Measurements from ENCODE around the gene ATP11A.
A peak's percentile ranks its signal among the peaks of the same experiment; 100 is the strongest.

The ATP11A gene

GRCh38 chr13:112929783-112930055 lies 239.9 kb downstream of the ATP11A start:
- Histone ChIP-seq H3K4me3 (ENCODE audit: low read depth, low read length) (no peak overlapping the region), H3K36me3 (replicated peaks) (no peaks in the 10 kb centered on the region), H3K27me3 (replicated peaks) (no peaks in the 10 kb centered on the region), H3K27ac (no peak overlapping the region)
- TF ChIP-seq CTCF (IDR thresholded peaks at IDR 0.05; ENCODE audit: low read depth, low read length, missing control alignments), result no peak
- in situ Hi-C loops (cut with HindIII; ENCODE audit: low pct_ligation_motif_present, low sequenced_read_pairs), result no loop called here
- DNase-seq, result no peak

- no peaks in the 10 kb centered on the region for H3K36me3 ChIP-seq (replicated peaks)
- DNase-seq, result no peak
- H3K27ac ChIP-seq, result no peak overlapping the region
- no peak for TF ChIP-seq CTCF (IDR thresholded peaks at IDR 0.05; ENCODE audit: low read depth, low read length, missing control alignments)
- no peaks in the 10 kb centered on the region for H3K27me3 ChIP-seq (replicated peaks)
- no peak overlapping the region for H3K4me3 ChIP-seq (ENCODE audit: low read depth, low read length)
- in situ Hi-C loops (cut with HindIII; ENCODE audit: low pct_ligation_motif_present, low sequenced_read_pairs), result no loop called here
Observed at GRCh38 chr13:112930192-112930591, 240.4 kb downstream of the ATP11A start.

- H3K27me3 ChIP-seq (replicated peaks), result no peaks in the 10 kb centered on the region
- H3K27ac ChIP-seq, result no peak overlapping the region
- no peaks in the 10 kb centered on the region for H3K36me3 ChIP-seq (replicated peaks)
- DNase-seq, result peak; percentile 66
- TF ChIP-seq CTCF (IDR thresholded peaks at IDR 0.05; ENCODE audit: low read depth, low read length, missing control alignments), result peak; percentile 76
- in situ Hi-C loops (cut with HindIII; ENCODE audit: low pct_ligation_motif_present, low sequenced_read_pairs), result no loop called here
- H3K4me3 ChIP-seq (ENCODE audit: low read depth, low read length), result no peak overlapping the region
Observed at GRCh38 chr13:112931028-112931934, 241.4 kb downstream of the ATP11A start.

GRCh38 chr13:112932971-112933370 lies 243.1 kb downstream of the ATP11A start:
- no peak for DNase-seq
- Histone ChIP-seq H3K27me3 (replicated peaks) (no peaks in the 10 kb centered on the region), H3K36me3 (replicated peaks) (no peaks in the 10 kb centered on the region), H3K27ac (no peak overlapping the region), H3K4me3 (ENCODE audit: low read depth, low read length) (no peak overlapping the region)
- TF ChIP-seq CTCF (IDR thresholded peaks at IDR 0.05; ENCODE audit: low read depth, low read length, missing control alignments), result no peak
- in situ Hi-C loops (cut with HindIII; ENCODE audit: low pct_ligation_motif_present, low sequenced_read_pairs), result no loop called here

GRCh38 chr13:112933649-112934048 lies 243.8 kb downstream of the ATP11A start:
- Histone ChIP-seq H3K27ac (no peak overlapping the region), H3K36me3 (replicated peaks) (no peaks in the 10 kb centered on the region), H3K27me3 (replicated peaks) (no peaks in the 10 kb centered on the region), H3K4me3 (ENCODE audit: low read depth, low read length) (no peak overlapping the region)
- DNase-seq, result no peak
- in situ Hi-C loops (cut with HindIII; ENCODE audit: low pct_ligation_motif_present, low sequenced_read_pairs), result no loop called here
- TF ChIP-seq CTCF (IDR thresholded peaks at IDR 0.05; ENCODE audit: low read depth, low read length, missing control alignments), result no peak

- H3K4me3 ChIP-seq (ENCODE audit: low read depth, low read length), result no peak overlapping the region
- H3K27me3 ChIP-seq (replicated peaks), result no peaks in the 10 kb centered on the region
- H3K27ac ChIP-seq, result no peak overlapping the region
- H3K36me3 ChIP-seq (replicated peaks), result no peaks in the 10 kb centered on the region
- TF ChIP-seq CTCF (IDR thresholded peaks at IDR 0.05; ENCODE audit: low read depth, low read length, missing control alignments), result no peak
- no peak for DNase-seq
- in situ Hi-C loops (cut with HindIII; ENCODE audit: low pct_ligation_motif_present, low sequenced_read_pairs), result no loop called here
Observed at GRCh38 chr13:112934078-112934477, 244.2 kb downstream of the ATP11A start.

Measured in brain microvascular endothelial cell (primary cell).